GM11168 (cell line): Measurements from ENCODE around the gene PIK3R6.

Source experiments
- in situ Hi-C: fragments of 300-500 bp; cut with MboI; formaldehyde crosslinking; loops from one replicate; pipeline ENCODE4 v1.12.0; 2022; ENCODE audit warnings: low sequenced_read_pairs; ENCODE audit not compliant: unreplicated experiment

PIK3R6 gene

DNA sequence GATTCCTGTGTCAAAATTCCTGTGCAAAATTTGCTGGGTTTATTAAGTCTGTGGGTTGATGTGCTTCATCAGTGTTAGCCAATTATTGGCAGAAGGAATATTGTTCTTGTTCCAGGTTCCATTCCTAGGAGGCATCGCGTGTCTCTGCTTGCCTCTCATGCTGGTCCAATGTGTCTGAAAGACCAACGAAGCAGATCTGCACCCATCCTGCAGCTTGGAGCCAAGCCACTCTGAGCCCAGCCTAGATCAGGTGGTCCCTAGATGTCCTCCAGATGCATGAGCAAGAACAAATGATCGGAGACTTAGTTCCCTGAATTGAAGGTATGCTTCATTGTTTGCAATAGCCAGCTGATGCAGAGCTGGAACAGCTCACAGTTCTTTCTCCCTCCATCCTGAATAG lies 10.5 kb upstream of the PIK3R6 start:
- in situ Hi-C loops, result no loop called here

GRCh38 chr17:8875957-8876356 lies 8.5 kb upstream of the PIK3R6 start:
- in situ Hi-C loops, result no loop called here

DNA sequence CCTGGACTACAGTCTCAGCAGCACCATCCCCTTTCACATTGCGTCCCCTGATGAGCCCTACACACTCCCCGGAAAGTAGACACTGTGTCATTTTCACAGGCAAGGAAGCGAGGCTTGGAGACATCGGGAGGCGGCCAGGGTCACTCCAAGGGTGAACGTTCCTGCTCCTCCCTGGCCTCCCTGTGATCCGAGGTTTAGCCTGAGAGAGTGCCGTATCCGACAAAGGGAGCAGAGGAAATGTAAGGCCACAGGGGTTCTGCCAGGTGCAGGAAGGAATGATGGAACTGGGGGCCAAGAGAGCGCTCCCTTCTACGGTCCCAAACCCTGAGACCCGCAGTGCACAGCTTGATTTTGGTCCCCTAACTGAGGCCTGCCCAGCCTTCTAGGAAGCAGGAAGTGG lies 8.0 kb upstream of the PIK3R6 start:
- in situ Hi-C loops, result no loop called here

DNA sequence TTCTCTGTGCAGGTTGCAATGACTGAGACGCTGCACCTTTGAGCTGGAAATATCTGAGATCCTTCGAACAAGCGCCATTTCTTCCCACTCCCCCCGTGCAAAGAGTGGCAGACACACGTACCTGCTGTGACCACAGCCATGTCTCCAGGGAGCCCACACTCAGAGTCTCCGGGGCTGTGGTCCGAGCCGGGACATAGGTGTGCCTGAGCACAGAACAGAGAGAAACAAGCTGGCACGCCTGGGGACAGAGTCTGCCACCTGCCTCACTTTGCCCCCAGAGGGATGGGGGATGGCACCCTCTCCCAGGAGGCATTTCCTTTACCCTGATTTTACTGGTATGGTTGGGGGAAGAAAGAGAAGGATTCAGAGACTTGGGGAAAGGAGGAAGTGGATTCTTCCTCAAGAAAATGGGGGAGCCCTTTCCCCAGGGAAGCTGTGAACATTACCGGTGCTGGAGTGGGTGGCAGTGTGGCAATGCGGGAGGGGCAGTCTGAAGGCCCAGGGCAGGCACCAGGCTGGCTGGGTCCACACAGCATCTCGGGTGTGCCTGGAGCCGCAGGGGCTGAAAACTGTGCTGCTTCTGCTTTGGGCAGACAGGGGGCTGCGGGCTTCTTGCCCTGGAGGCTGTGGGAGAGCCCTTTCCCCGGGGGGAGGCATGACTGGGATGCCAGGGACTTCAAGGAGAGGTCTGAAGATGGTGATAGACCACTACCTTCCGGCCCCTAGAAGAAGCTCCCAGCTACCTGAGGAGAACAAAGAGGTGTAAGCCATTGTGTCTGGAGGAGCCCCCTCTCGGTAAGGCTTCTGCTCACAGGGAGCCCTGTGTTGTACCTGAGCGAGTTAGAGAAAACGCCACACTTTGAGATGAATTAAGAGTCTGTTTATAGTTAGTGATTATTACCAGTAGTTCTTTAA lies 6.6 kb upstream of the PIK3R6 start:
- in situ Hi-C loops, result no loop called here

GRCh38 chr17:8872705-8873435 lies 5.4 kb upstream of the PIK3R6 start:
- in situ Hi-C loops, result no loop called here

DNA sequence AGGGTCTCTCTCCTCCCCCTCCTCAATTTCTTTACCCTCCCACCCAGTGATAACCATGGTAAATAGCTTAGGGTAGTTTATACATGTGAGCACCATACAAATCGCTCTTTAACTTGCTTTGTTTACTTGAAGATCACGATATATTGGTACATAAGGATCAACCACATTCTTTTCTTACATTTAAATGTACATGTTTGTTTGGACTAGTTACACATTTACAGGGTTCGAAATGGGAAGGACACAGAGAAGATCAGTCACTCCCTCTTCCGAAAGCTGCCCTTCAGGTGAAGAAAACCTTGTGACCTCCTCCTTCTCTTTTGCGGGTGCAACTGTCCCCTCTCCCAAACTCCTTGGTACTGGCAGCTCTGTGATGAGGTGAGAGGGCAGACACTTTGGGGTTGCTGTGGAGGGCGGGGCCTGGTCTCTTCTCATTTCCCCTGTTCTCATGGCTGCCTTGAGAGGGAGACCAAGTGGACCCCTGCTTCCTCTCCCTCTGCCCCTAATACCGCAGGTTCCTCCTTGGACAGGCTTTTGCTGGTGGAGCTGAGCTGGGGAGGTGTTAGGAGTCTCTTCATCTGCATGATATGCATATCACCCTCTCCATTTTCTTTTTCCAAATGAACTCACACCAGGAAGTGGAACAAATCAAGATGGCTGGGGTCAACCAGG lies 4.7 kb upstream of the PIK3R6 start:
- in situ Hi-C loops, result no loop called here

GRCh38 chr17:8871081-8871581 lies 3.7 kb upstream of the PIK3R6 start:
- in situ Hi-C loops, result no loop called here

GRCh38 chr17:8870406-8871040 lies 3.0 kb upstream of the PIK3R6 start:
- in situ Hi-C loops, result no loop called here

- in situ Hi-C loops, result no loop called here
Measured at GRCh38 chr17:8869114-8869815, 1.8 kb upstream of the PIK3R6 start.

- in situ Hi-C loops, result no loop called here
Measured at GRCh38 chr17:8868529-8868951, 1.1 kb upstream of the PIK3R6 start.

DNA sequence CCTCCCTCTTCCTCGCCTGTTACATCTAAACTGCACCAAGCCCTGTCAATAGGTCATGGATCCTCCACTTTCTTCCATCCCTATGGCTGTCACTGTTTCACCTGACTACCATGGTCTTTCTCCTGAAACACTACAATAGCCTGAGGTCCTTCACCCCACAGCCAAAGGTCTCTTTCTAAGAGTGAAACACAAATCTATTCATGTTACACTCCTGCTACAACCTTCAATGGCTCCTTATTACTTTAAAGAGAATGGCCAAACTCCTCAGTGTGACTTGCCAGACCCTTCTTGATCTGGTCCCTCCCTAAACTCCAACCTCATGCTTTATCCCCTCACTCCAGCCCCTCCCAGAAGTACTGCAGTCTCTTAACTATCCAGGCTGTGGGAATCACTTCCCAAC lies 618 bp upstream of the PIK3R6 start:
- in situ Hi-C loops, result no loop called here

DNA sequence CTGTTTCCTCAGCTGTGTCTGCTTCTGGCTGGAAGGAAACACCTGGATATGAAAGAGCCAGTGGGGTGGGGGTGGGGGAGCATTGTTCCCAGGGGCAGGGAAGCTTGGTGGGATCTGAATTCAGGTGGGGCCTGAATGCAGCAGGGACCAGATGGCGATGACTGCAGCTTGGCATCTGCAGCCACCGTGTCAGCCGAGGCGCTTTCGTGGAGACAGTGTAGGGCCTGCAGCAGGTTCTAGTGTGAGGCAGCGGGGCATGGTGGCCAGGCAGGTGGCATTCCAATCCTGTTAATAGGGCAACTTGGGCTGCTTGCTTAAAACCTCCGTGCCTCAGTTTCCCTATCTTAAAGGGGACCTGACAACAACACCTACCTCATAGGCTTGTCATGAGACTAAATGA lies 1.7 kb downstream of the PIK3R6 start:
- in situ Hi-C loops, result no loop called here

DNA sequence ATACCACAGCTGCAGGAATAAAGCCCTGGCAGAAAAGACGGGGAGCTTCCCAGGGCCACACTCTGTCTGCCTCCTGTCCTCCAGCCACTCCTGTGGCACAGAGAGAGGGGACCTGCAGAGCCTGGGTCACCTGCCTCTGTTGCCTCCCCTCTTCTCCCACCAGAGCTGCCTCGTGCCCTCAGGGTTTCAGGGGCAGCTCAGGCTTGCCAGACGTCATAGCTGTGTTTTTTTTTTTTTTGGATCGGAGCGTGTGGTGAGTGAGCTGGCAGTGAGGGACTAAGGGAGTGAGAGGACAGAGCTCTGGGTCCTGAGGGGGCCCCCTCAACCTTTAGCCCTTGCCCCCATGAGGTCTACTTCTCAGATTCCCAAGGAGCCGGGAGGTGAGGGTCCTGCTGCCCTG lies 2.1 kb downstream of the PIK3R6 start:
- in situ Hi-C loops, result no loop called here

DNA sequence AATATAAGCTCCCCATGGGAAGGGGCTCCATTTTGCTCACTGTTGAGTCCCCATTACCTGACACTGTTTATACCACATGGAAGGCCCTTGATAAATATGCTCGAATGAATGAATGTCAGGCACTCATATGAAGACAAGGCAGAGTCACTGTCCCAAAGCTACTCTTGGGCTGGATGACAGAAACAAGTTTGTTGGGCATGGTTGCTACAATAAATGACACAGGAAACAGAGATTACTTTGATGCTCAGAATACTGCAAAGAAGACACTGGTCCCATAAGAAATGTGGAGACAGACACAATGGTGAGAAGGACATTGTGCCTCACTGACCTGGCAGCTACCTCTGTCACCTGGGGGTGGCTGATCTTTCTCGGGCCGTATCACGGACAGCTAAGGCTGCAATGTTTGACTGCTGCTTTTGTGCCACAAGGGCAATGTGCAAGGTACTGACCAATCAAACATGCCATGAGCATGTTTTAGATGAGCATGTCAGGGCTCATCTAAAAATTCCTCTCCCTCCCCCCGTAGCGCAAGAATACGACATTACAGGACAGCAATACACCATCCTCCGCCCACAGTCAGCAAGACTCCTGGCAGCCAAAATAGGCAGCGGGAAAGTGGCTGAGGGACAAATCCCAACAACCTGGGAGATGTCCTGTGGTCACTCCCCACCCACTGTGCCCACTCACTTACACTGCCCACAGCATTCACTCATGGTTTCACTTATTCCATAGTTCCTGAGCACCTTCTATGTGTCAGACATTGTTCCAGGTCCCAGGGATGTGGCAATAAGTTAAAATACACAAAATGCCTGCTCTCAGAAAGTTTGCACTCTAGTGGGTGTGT lies 5.0 kb downstream of the PIK3R6 start:
- in situ Hi-C loops, result no loop called here

GRCh38 chr17:8861495-8862181 lies 5.8 kb downstream of the PIK3R6 start:
- in situ Hi-C loops, result no loop called here

GRCh38 chr17:8859804-8860430 lies 7.6 kb downstream of the PIK3R6 start:
- in situ Hi-C loops, result no loop called here

GRCh38 chr17:8859027-8859803 lies 8.3 kb downstream of the PIK3R6 start:
- in situ Hi-C loops, result no loop called here
